Activated CD4-positive, alpha-beta T cell treated with anti-CD3 and anti-CD28 coated beads, Interleukin-2, amount 10 ng/mL, durations not matched to agents 24 days and 14 days (primary cell): Measurements from ENCODE around the gene CYP26A1. TPM values are rescaled to one million over a fixed set of nuclear protein-coding genes. Genes with fewer than 3 reads are reported as not detected.

Source experiments
- total RNA-seq: library from RNA; stranded (reverse); gene quantifications from 2 replicates; pipeline ENCODE4 v1.2.3, GENCODE V29; 2022

Gene CYP26A1
- total RNA-seq, 1 donor from 2014 or later = not detected

Other genes starting within 250 kb of the CYP26A1 start
- gene EXOC6, start 225.4 kb upstream of the CYP26A1 start, total RNA-seq = 13.1 and 14.2 TPM in 2 replicates
- gene CYP26C1, start 13.1 kb upstream of the CYP26A1 start, total RNA-seq = 0.07 and 0.12 TPM in 2 replicates